Motor neuron (in vitro differentiated cells): Measurements from ENCODE around the gene ZNF71. TPM values are rescaled to one million over a fixed set of nuclear protein-coding genes. Genes with fewer than 3 reads are reported as not detected.

Experiments used
- ATAC-seq, 8 experiments: fragments of 200-7000 bp; cut with Tn5 transposase; replicated peaks in 6 of 8; 2 replicates each; pipeline ENCODE4 v1.8.0; 2021; ENCODE audit warnings: mild to moderate bottlenecking in 8 of 8, moderate library complexity in 8 of 8
- H3K27ac ChIP-seq, 2 donors: fragments of 250-450 bp; sonication (Bioruptor Pico); 2 replicates each; pipeline ENCODE4 v1.9.0; 2021; ENCODE audit warnings: antibody characterized with exemption in 2 of 2, mild to moderate bottlenecking in 2 of 2, moderate library complexity in 1 of 2
- H3K4me1 ChIP-seq, 2 donors: fragments of 250-450 bp; sonication (Bioruptor Pico); replicated peaks in 1 of 2; 2 replicates each; pipeline ENCODE4 v1.6.1; 2021; ENCODE audit warnings: antibody characterized with exemption in 2 of 2, mild to moderate bottlenecking in 2 of 2, moderate library complexity in 1 of 2
- H3K4me3 ChIP-seq, 5 donors: fragments of 250-450 bp; sonication (Bioruptor Pico); 2 replicates each; pipeline ENCODE4 v1.9.0; 2021; ENCODE audit warnings: antibody characterized with exemption in 5 of 5, mild to moderate bottlenecking in 5 of 5, moderate library complexity in 4 of 5
- WGBS, 10 experiments: fragments of 450-650 bp; shearing (Covaris generic); methylation state at CpG; one replicate each; pipeline ENCODE4 v1.0.0; 2022; 5-methylcytosine and 5-hydroxymethylcytosine counted together
- in situ Hi-C, 9 experiments: fragments of 400-800 bp; cut with MboI; loops; one replicate each; pipeline ENCODE4 v1.15.0; 2021; ENCODE audit warnings: low sequenced_read_pairs in 9 of 9, low pct_unique_long_range_greater_than_20kb in 2 of 9; ENCODE audit not compliant: unreplicated experiment in 9 of 9
- total RNA-seq, 8 experiments: library from RNA; unstranded; fragments of 300-600 nt; gene quantifications; 2 replicates each; pipeline versions ENCODE4 v1.2.3 to v1.2.4, GENCODE V29; 2022

ZNF71 gene
- total RNA-seq, 8 experiments from 2014 or later, result 0.10 to 20.3 (median 11.4) TPM

DNA sequence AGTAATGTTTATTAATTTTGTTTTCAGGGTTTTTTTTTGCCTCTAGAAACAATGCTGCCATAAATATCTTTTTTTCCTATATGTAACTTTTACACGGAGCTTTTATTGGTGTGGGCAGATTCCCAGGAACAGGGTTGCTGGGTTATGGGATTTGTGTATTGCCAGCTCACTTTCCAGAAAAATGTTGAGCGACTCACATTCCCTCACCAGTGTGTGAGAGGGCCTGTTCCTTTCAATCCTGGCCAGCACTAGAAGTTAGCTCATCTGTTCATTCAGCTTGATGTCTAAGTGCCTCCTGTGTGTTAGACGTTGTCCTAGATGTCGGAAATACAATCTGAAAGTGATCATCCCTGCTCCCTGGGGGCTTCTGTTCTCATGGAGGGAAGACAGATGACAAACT lies 2.6 kb downstream of the ZNF71 start:
- in situ Hi-C loops, result no loop called here
- no peak overlapping the region for H3K4me3 ChIP-seq
- H3K27ac ChIP-seq, result no peak overlapping the region
- ATAC-seq, result no peak
- H3K4me1 ChIP-seq, result peaks cover 0 to 2% of the 10 kb centered on the region in 2 donors
- WGBS, 10 experiments, result 33 to 100% (median 93%) methylated on average over 1 to 4 of the region's 4 CpGs

- in situ Hi-C loops, result no loop called here
- 60 to 100% (median 89%) methylated on average over 1 to 2 of the region's 3 CpGs; no CpG with 5 or more reads in 4 of the 10 experiments for WGBS, 10 experiments
- H3K4me3 ChIP-seq, result no peak overlapping the region
- no peak for ATAC-seq
- no peaks in the 10 kb centered on the region for H3K4me1 ChIP-seq
- no peak overlapping the region for H3K27ac ChIP-seq
Measured at GRCh38 chr19:56601375-56601774, 6.3 kb downstream of the ZNF71 start.

GRCh38 chr19:56603829-56604228 lies 8.7 kb downstream of the ZNF71 start:
- H3K4me3 ChIP-seq, result no peak overlapping the region

DNA sequence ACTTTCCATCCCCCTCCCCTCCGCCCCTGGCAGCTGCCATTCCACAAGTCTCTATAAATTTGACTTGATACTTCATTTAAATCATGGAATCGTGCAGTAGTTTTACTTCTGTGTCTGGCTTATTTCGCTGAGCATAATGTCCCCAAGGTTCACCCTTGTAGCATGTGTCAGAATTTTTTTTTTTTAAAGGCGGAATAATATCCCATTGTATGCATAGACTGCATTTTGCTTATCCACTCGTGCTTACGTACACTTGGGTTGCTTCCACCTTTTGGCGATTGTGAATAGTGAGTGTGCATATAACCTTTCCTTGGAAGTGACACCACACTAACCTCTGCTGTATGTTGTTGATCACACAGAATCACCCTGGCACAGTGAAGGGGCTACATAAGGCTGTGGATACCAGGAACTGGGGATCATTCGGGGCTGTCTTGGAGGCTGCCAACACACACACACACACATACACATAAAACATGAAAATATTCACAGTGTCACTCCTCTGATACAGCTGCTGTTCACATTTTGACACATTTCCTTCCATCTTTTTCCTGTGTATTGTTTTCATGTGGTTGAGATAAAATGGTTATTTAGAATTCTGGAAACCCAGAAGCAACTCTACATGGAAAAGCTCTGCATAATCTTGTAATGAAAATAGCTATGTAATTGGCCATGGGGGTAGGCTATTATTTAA lies 13.3 kb downstream of the ZNF71 start:
- WGBS, 10 experiments, result 0 to 100% (median 80%) methylated on average over 1 to 7 of the region's 8 CpGs; no CpG with 5 or more reads in 1 of the 10 experiments

More at GRCh38 chr19:56603829-56604228, 8.7 kb downstream of the ZNF71 start:
- in situ Hi-C loops, result no loop called here
- H3K4me1 ChIP-seq, result no peaks in the 10 kb centered on the region
- H3K27ac ChIP-seq, result no peak overlapping the region
- ATAC-seq, result no peak
- WGBS, 10 experiments, result 29 to 100% (median 63%) methylated on average over 2 to 6 of the region's 6 CpGs

GRCh38 chr19:56611288-56611687 lies 16.2 kb downstream of the ZNF71 start:
- ATAC-seq, result no peak
- Histone ChIP-seq H3K27ac (no peak overlapping the region), H3K4me3 (no peak overlapping the region), H3K4me1 (no peaks in the 10 kb centered on the region)
- in situ Hi-C loops, result no loop called here
- 15 to 100% (median 58%) methylated on average over 2 to 5 of the region's 8 CpGs; no CpG with 5 or more reads in 4 of the 10 experiments for WGBS, 10 experiments

More for the DNA sequence above, 13.3 kb downstream of the ZNF71 start:
- no peak for ATAC-seq
- H3K4me1 ChIP-seq, result no peaks in the 10 kb centered on the region
- in situ Hi-C loops, result no loop called here
- H3K27ac ChIP-seq, result no peak overlapping the region
- no peak overlapping the region for H3K4me3 ChIP-seq

- in situ Hi-C loops, result no loop called here
- H3K4me3 ChIP-seq, result no peak overlapping the region
- WGBS, 10 experiments, result 0 to 94% (median 75%) methylated on average over 1 to 2 of the region's 2 CpGs; no CpG with 5 or more reads in 4 of the 10 experiments
- ATAC-seq, result no peak
- no peaks in the 10 kb centered on the region for H3K4me1 ChIP-seq
- no peak overlapping the region for H3K27ac ChIP-seq
Measured at GRCh38 chr19:56612737-56613136, 17.6 kb downstream of the ZNF71 start.

GRCh38 chr19:56613639-56614038 lies 18.5 kb downstream of the ZNF71 start:
- no peaks in the 10 kb centered on the region for H3K4me1 ChIP-seq
- no peak overlapping the region for H3K27ac ChIP-seq
- in situ Hi-C loops, result no loop called here
- 0 to 100% (median 68%) methylated on average over 1 to 5 of the region's 5 CpGs; no CpG with 5 or more reads in 3 of the 10 experiments for whole genome bisulfite sequencing, 10 experiments
- no peak for ATAC-seq
- no peak overlapping the region for H3K4me3 ChIP-seq

DNA sequence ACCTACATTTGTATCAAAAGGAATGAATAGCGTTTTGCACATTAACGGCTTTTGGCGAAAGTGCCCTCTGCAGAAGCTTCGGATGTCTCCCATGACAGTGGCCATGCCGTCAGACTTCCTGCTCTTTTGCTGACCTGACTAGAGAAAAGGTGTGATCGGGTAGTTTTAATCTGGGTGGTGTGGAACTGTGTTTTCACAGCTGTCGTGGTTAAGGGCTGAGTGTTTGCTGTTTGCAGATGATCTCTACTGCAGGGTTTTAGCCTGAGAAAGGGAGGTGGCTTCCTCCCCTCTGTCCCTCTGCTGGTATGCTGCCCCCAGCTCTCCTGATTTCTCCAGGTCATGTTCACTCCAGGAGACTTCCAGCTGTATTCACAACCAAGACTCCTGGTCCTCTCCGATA lies 22.4 kb downstream of the ZNF71 start:
- Histone ChIP-seq H3K4me3 (no peak overlapping the region), H3K27ac (no peak overlapping the region), H3K4me1 (no peaks in the 10 kb centered on the region)
- 61 to 100% (median 89%) methylated on average over 3 to 7 of the region's 8 CpGs; no CpG with 5 or more reads in 1 of the 10 experiments for WGBS, 10 experiments
- no peak for ATAC-seq
- in situ Hi-C loops, result no loop called here

DNA sequence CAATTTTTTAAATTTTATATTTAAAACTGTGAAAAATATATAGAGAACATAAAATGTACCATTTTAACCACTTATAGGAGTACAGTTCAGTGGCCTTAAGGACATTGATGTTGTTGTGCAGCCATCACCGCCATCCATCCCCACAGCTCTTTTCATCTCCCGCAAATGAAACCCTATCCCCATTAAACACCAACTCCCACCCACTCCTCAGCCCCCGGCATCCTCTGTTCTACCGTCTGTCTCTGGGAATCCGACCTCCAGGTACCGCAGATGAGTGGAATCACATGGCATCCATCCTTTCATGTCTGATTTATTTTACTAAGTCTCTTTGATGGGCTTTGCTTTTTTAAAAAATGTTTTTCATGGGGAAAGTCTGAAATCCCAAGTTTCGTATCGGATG lies 24.0 kb downstream of the ZNF71 start:
- in situ Hi-C loops, result no loop called here
- H3K4me3 ChIP-seq, result no peak overlapping the region
- WGBS, 10 experiments, result 13 to 100% (median 75%) methylated on average over 1 to 7 of the region's 8 CpGs; no CpG with 5 or more reads in 1 of the 10 experiments
- no peaks in the 10 kb centered on the region for H3K4me1 ChIP-seq
- no peak for ATAC-seq
- H3K27ac ChIP-seq, result no peak overlapping the region

GRCh38 chr19:56622374-56622773 lies 27.3 kb downstream of the ZNF71 start:
- Histone ChIP-seq H3K27ac (no peak overlapping the region), H3K4me3 (no peak overlapping the region), H3K4me1 (no peaks in the 10 kb centered on the region)
- in situ Hi-C loops, result no loop called here
- ATAC-seq, result no peak
- 94 to 97% methylated on average over 5 to 9 of the region's 37 CpGs; no CpG with 5 or more reads in 8 of the 10 experiments for WGBS, 10 experiments

DNA sequence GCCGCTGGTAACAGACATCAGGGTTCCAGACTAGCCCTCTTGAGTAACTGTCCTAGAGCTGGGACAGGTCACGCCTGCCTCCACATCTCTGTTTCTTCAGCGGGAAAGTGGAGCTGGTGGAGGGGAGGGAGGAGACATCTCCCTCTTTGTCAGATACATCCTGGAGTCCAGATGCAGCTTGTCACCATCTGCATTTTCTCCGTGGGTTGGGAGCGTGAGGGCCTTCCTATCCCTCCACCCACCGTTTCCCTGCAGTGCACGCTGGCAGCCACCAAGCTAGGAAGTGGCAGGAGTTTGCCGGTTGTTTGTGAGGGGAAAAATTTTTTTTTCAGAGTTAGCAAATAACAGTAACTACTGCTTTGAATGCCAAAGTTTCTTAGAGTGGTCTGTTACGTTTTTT lies 27.9 kb downstream of the ZNF71 start:
- Histone ChIP-seq H3K27ac (no peak overlapping the region), H3K4me1 (no peaks in the 10 kb centered on the region), H3K4me3 (no peak overlapping the region)
- in situ Hi-C loops, result no loop called here
- no peak for ATAC-seq
- WGBS, 10 experiments, result 13 to 100% (median 74%) methylated on average over 1 to 7 of the region's 9 CpGs

GRCh38 chr19:56625708-56626107 lies 30.6 kb downstream of the ZNF71 start:
- H3K4me3 ChIP-seq, result no peak overlapping the region
- no peak for ATAC-seq
- in situ Hi-C loops, result no loop called here
- 60 to 100% (median 92%) methylated on average over 1 to 7 of the region's 9 CpGs; no CpG with 5 or more reads in 1 of the 10 experiments for WGBS, 10 experiments
- H3K27ac ChIP-seq, result no peak overlapping the region
- no peaks in the 10 kb centered on the region for H3K4me1 ChIP-seq

DNA sequence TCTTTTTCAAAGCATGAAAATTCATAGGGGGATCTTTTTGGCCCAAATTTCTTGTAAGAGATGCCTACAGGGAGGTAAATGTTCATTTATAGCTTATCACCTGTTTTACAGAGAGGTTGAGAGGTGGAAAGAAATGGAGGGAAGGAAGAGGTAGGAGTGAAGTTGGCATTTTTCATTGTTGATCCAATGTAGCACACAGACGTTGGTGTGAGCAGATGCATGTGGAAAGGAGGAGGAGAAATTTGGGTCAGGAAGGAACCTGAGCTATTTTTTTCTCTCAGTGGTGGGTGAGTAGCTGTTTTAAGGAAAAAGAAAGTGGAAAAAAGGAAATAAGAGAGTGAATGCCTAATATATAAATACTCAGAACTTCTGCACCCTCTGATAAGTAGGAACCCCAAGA lies 37.9 kb downstream of the ZNF71 start:
- H3K4me3 ChIP-seq, result no peak overlapping the region
- H3K27ac ChIP-seq, result no peak overlapping the region
- WGBS, 10 experiments, result 0 to 33% (median 0%) methylated on average over 1 of the region's 1 CpG; no CpG with 5 or more reads in 4 of the 10 experiments
- H3K4me1 ChIP-seq, result no peaks in the 10 kb centered on the region
- ATAC-seq, result no peak
- in situ Hi-C loops, result no loop called here
